Astrocyte (in vitro differentiated cells and primary cell): ENCODE data around the gene RPS6KL1.

Source experiments
- EZH2 ChIP-seq: IDR thresholded peaks from 2 replicates; pipeline ENCODE4 v1.6.1; 2012; ENCODE audit warnings: mild to moderate bottlenecking, low read length, inconsistent platforms; ENCODE audit not compliant: insufficient read depth
- TF ChIP-seq, protein P1 (sequence below): IDR thresholded peaks from 2 replicates; pipeline ENCODE4 v1.5.1; 2011; ENCODE audit warnings: low read depth, mild to moderate bottlenecking, inconsistent platforms, low read length, moderate library complexity; ENCODE audit not compliant: insufficient read depth

- TF ChIP-seq, protein P1, sequence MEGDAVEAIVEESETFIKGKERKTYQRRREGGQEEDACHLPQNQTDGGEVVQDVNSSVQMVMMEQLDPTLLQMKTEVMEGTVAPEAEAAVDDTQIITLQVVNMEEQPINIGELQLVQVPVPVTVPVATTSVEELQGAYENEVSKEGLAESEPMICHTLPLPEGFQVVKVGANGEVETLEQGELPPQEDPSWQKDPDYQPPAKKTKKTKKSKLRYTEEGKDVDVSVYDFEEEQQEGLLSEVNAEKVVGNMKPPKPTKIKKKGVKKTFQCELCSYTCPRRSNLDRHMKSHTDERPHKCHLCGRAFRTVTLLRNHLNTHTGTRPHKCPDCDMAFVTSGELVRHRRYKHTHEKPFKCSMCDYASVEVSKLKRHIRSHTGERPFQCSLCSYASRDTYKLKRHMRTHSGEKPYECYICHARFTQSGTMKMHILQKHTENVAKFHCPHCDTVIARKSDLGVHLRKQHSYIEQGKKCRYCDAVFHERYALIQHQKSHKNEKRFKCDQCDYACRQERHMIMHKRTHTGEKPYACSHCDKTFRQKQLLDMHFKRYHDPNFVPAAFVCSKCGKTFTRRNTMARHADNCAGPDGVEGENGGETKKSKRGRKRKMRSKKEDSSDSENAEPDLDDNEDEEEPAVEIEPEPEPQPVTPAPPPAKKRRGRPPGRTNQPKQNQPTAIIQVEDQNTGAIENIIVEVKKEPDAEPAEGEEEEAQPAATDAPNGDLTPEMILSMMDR = no peak
- no peak for TF ChIP-seq EZH2
Observed at GRCh38 chr14:74934041-74934440, 11.0 kb upstream of the RPS6KL1 start.
